ENCODE results near the gene GID8. TPM values are rescaled to one million over a fixed set of nuclear protein-coding genes. Genes with fewer than 3 reads are reported as not detected.

GID8 gene
- total RNA-seq, 1 donor from 2014 or later, result 55.8 TPM

- Mint-ChIP-seq H3K27ac (no peak overlapping the region), H3K36me3 (no peaks in the 10 kb centered on the region), H3K9me3 (no peaks in the 10 kb centered on the region), H3K27me3 (peaks cover 69% of the 10 kb centered on the region), H3K4me1 (ENCODE audit: unreplicated experiment) (peaks cover 3% of the 10 kb centered on the region), H3K4me3 (no peak overlapping the region)
- no peak for DNase-seq (ENCODE audit: extremely low spot score, unreplicated experiment)
- no peak for TF ChIP-seq CTCF (conservative IDR thresholded peaks at IDR 0.05)
Measured at GRCh38 chr20:62982124-62983075, 44.5 kb downstream of the GID8 start.

GRCh38 chr20:62983210-62983609 is 45.3 kb downstream of the GID8 start:
- no peak for DNase-seq (ENCODE audit: extremely low spot score, unreplicated experiment)
- H3K9me3 Mint-ChIP-seq, result no peaks in the 10 kb centered on the region
- H3K27me3 Mint-ChIP-seq, result peaks cover 63% of the 10 kb centered on the region
- no peak overlapping the region for H3K4me3 Mint-ChIP-seq
- H3K27ac Mint-ChIP-seq, result no peak overlapping the region
- H3K4me1 Mint-ChIP-seq (ENCODE audit: unreplicated experiment), result peaks cover 3% of the 10 kb centered on the region
- no peaks in the 10 kb centered on the region for H3K36me3 Mint-ChIP-seq
- no peak for TF ChIP-seq CTCF (conservative IDR thresholded peaks at IDR 0.05)

GRCh38 chr20:62984666-62985443 is 46.9 kb downstream of the GID8 start:
- Mint-ChIP-seq H3K36me3 (no peaks in the 10 kb centered on the region), H3K4me3 (no peak overlapping the region), H3K27ac (no peak overlapping the region), H3K4me1 (ENCODE audit: unreplicated experiment) (peaks cover 3% of the 10 kb centered on the region), H3K27me3 (peaks cover 61% of the 10 kb centered on the region), H3K9me3 (no peaks in the 10 kb centered on the region)
- DNase-seq (ENCODE audit: extremely low spot score, unreplicated experiment), result no peak
- no peak for TF ChIP-seq CTCF (conservative IDR thresholded peaks at IDR 0.05)

- Mint-ChIP-seq H3K4me3 (no peak overlapping the region), H3K36me3 (no peaks in the 10 kb centered on the region), H3K4me1 (ENCODE audit: unreplicated experiment) (peaks cover 2% of the 10 kb centered on the region), H3K9me3 (no peaks in the 10 kb centered on the region), H3K27me3 (peaks cover 56% of the 10 kb centered on the region), H3K27ac (no peak overlapping the region)
- TF ChIP-seq CTCF (conservative IDR thresholded peaks at IDR 0.05), result no peak
- no peak for DNase-seq (ENCODE audit: extremely low spot score, unreplicated experiment)
Measured at GRCh38 chr20:62985444-62985778, 47.5 kb downstream of the GID8 start.

- Mint-ChIP-seq H3K27me3 (peaks cover 55% of the 10 kb centered on the region), H3K36me3 (no peaks in the 10 kb centered on the region), H3K4me1 (ENCODE audit: unreplicated experiment) (no peaks in the 10 kb centered on the region), H3K9me3 (no peaks in the 10 kb centered on the region), H3K27ac (no peak overlapping the region), H3K4me3 (no peak overlapping the region)
- no peak for TF ChIP-seq CTCF (conservative IDR thresholded peaks at IDR 0.05)
- DNase-seq (ENCODE audit: extremely low spot score, unreplicated experiment), result no peak
Measured at GRCh38 chr20:62986257-62986800, 48.4 kb downstream of the GID8 start.
